ENCODE results near the gene KCNIP1. TPM values are rescaled to one million over a fixed set of nuclear protein-coding genes. Genes with fewer than 3 reads are reported as not detected.

KCNIP1 gene
- not detected for total RNA-seq
- total RNA-seq (2013): not detected

GRCh38 chr5:170503990-170504596 lies at the start of gene KCNIP1:
Gene KCNIP1 (plus strand): TSS chr5:170504020.
- no peak for ATAC-seq
- no peaks in the 10 kb centered on the region for H3K9me3 Mint-ChIP-seq
- H3K4me1 Mint-ChIP-seq: peaks cover 0 to 4% of the 10 kb centered on the region in 2 donors
- no peak within 1 kb of the TSS for H3K4me3 ChIP-seq (ENCODE audit: low read length)
- H3K4me3 Mint-ChIP-seq: no peak within 1 kb of the TSS
- H3K36me3 ChIP-seq (ENCODE audit: control insufficient read depth, insufficient read depth, low read length): no peaks in the 10 kb centered on the region
- H3K27me3 ChIP-seq (ENCODE audit: control insufficient read depth, insufficient read depth, low read length): peaks cover 9% of the 10 kb centered on the region
- H3K27me3 Mint-ChIP-seq (ENCODE audit: low read depth in 2 of 2): peaks cover 33 to 39% of the 10 kb centered on the region in 2 donors
- H3K27ac Mint-ChIP-seq: no peak within 1 kb of the TSS
- 3% methylated on average over 65 of the region's 65 CpGs for WGBS (ENCODE audit: insufficient coverage)
- H3K4me1 ChIP-seq (ENCODE audit: control insufficient read depth, insufficient read depth, low read length): no peaks in the 10 kb centered on the region
- no peaks in the 10 kb centered on the region for H3K36me3 Mint-ChIP-seq
- DNase-seq: no peak
- no peaks in the 10 kb centered on the region for H3K9me3 ChIP-seq (ENCODE audit: control insufficient read depth, insufficient read depth, low read length)
- intact Hi-C loops (cut with micrococcal nuclease): no loop called here
- no peak for TF ChIP-seq CTCF (IDR thresholded peaks at IDR 0.05)
- H3K27ac ChIP-seq (ENCODE audit: low read length): no peak within 1 kb of the TSS

- Histone ChIP-seq H3K36me3 (ENCODE audit: control insufficient read depth, insufficient read depth, low read length) (no peaks in the 10 kb centered on the region), H3K27me3 (ENCODE audit: control insufficient read depth, insufficient read depth, low read length) (no peaks in the 10 kb centered on the region), H3K9me3 (ENCODE audit: control insufficient read depth, insufficient read depth, low read length) (no peaks in the 10 kb centered on the region), H3K4me3 (ENCODE audit: low read length) (no peak overlapping the region), H3K27ac (ENCODE audit: low read length) (no peak overlapping the region), H3K4me1 (ENCODE audit: control insufficient read depth, insufficient read depth, low read length) (no peaks in the 10 kb centered on the region)
- Mint-ChIP-seq H3K36me3 (no peaks in the 10 kb centered on the region), H3K27ac (no peak overlapping the region), H3K4me1 (no peaks in the 10 kb centered on the region), H3K27me3 (ENCODE audit: low read depth in 2 of 2) (peaks cover 18 to 26% of the 10 kb centered on the region in 2 donors), H3K9me3 (no peaks in the 10 kb centered on the region), H3K4me3 (no peak overlapping the region)
- ATAC-seq (no peak), DNase-seq (no peak)
- WGBS (ENCODE audit: insufficient coverage): no CpG with 5 or more reads among the region's 1 CpG
- intact Hi-C loops (cut with micrococcal nuclease): no loop called here
- no peak for TF ChIP-seq CTCF (IDR thresholded peaks at IDR 0.05)
These were observed 40.4 kb upstream of the KCNIP1 start for GRCh38 chr5:170463426-170463825.

GRCh38 chr5:170464280-170465127 lies 39.3 kb upstream of the KCNIP1 start:
- peaks cover 17 to 24% of the 10 kb centered on the region in 2 donors for H3K27me3 Mint-ChIP-seq (ENCODE audit: low read depth in 2 of 2)
- Histone ChIP-seq H3K4me1 (ENCODE audit: control insufficient read depth, insufficient read depth, low read length) (no peaks in the 10 kb centered on the region), H3K27me3 (ENCODE audit: control insufficient read depth, insufficient read depth, low read length) (no peaks in the 10 kb centered on the region), H3K4me3 (ENCODE audit: low read length) (no peak overlapping the region), H3K36me3 (ENCODE audit: control insufficient read depth, insufficient read depth, low read length) (no peaks in the 10 kb centered on the region), H3K9me3 (ENCODE audit: control insufficient read depth, insufficient read depth, low read length) (no peaks in the 10 kb centered on the region), H3K27ac (ENCODE audit: low read length) (no peak overlapping the region)
- H3K27ac Mint-ChIP-seq: no peak overlapping the region
- no peaks in the 10 kb centered on the region for H3K36me3 Mint-ChIP-seq
- WGBS (ENCODE audit: insufficient coverage): 70% methylated on average over 10 of the region's 10 CpGs
- intact Hi-C loops (cut with micrococcal nuclease): no loop called here
- H3K4me3 Mint-ChIP-seq: no peak overlapping the region
- DNase-seq (no peak), ATAC-seq (no peak)
- H3K4me1 Mint-ChIP-seq: no peaks in the 10 kb centered on the region
- TF ChIP-seq CTCF (IDR thresholded peaks at IDR 0.05): no peak
- no peaks in the 10 kb centered on the region for H3K9me3 Mint-ChIP-seq

Measured in natural killer cell (primary cell).